Iris pigment epithelial cell (primary cell): ENCODE results near the gene KDELR1.
A peak's percentile ranks its signal among the peaks of the same experiment; 100 is the strongest.

Source experiments
- DNase-seq: peaks from one replicate; pipeline ENCODE4 v3.0.0-alpha.2; 2011; ENCODE audit warnings: low read depth

Gene KDELR1

GRCh38 chr19:48342414-48342738 lies 49.0 kb downstream of the KDELR1 start:
- no peak for DNase-seq

- no peak for DNase-seq
Measured at GRCh38 chr19:48341515-48342413, 49.6 kb downstream of the KDELR1 start.

GRCh38 chr19:48340995-48341394 lies 50.4 kb downstream of the KDELR1 start:
- DNase-seq: no peak

GRCh38 chr19:48338802-48339503 lies 52.4 kb downstream of the KDELR1 start:
- no peak for DNase-seq

- no peak for DNase-seq
Measured at GRCh38 chr19:48338253-48338755, 53.0 kb downstream of the KDELR1 start.

- DNase-seq: peak; percentile 97
Measured at GRCh38 chr19:48333467-48334384, 57.6 kb downstream of the KDELR1 start.

GRCh38 chr19:48332662-48333466 lies 58.5 kb downstream of the KDELR1 start:
- peak; percentile 100 for DNase-seq
